Measurements from ENCODE around the gene SARM1.

- no peak for TF ChIP-seq ZFP3 (CRISPR knock-in tag; IDR thresholded peaks at IDR 0.05)
- TF ChIP-seq PATZ1 (CRISPR knock-in tag; IDR thresholded peaks at IDR 0.05; ENCODE audit: borderline replicate concordance) = no peak
- no peak for TF ChIP-seq CREB5 (CRISPR knock-in tag; IDR thresholded peaks at IDR 0.05; ENCODE audit: low read depth)
- no peak for TF ChIP-seq SNAI2 (CRISPR knock-in tag; IDR thresholded peaks at IDR 0.05)
- no peak for TF ChIP-seq ZFP30 (CRISPR knock-in tag; IDR thresholded peaks at IDR 0.05)
- TF ChIP-seq GLIS3 (CRISPR knock-in tag; IDR thresholded peaks at IDR 0.05) = no peak
- no peak for TF ChIP-seq CSRNP3 (CRISPR knock-in tag; IDR thresholded peaks at IDR 0.05)
- no peak for TF ChIP-seq ARNTL (CRISPR knock-in tag; IDR thresholded peaks at IDR 0.05; ENCODE audit: borderline replicate concordance, low read depth)
Measured at GRCh38 chr17:28433721-28434120, 62.2 kb downstream of the SARM1 start.

Data from SK-N-SH treated with all-trans-retinoic acid at 6 μM for 48 hours (cell line).